PC-3 (cell line): ENCODE measurements around the gene DYDC2. TPM values are rescaled to one million over a fixed set of nuclear protein-coding genes. Genes with fewer than 3 reads are reported as not detected.

Experiments
- ATAC-seq: fragments of 200-7000 bp; cut with Tn5 transposase; 2 replicates; pipeline ENCODE4 v1.9.1; 2020; ENCODE audit warnings: mild to moderate bottlenecking, moderate library complexity
- BruUV-seq: library from RNA; stranded (reverse); fragments of 400-500 nt; replicated peaks from 2 replicates; lab custom pipeline; 2021; lab: Mats Ljungman, UMichigan
- CTCF ChIA-PET: fragments of 300-600 bp; sonication (Branson Sonifier 250); formaldehyde crosslinking; loops from one replicate; lab custom pipeline; 2022; ENCODE audit warnings: antibody characterized with exemption; lab: Charles Lee
- POLR2A ChIA-PET: fragments of 300-600 bp; sonication (Branson Sonifier 250); formaldehyde crosslinking; loops from one replicate; lab custom pipeline; 2022; ENCODE audit warnings: antibody characterized with exemption; ENCODE audit not compliant: unreplicated experiment; lab: Charles Lee
- DNase-seq: peaks from one replicate; pipeline ENCODE4 v3.0.0-alpha.2; 2015
- H2AFZ ChIP-seq: fragments of 300-600 bp; sonication (generic); 2 replicates; pipeline ENCODE4 v1.6.0; 2016; ENCODE audit warnings: antibody characterized with exemption, low read length
- H3F3A ChIP-seq: fragments of 300-600 bp; sonication (generic); one replicate; pipeline ENCODE4 v1.6.0; 2017; ENCODE audit warnings: antibody characterized with exemption, low read length, control low read depth, mild to moderate bottlenecking; ENCODE audit not compliant: unreplicated experiment
- H3K27ac ChIP-seq: fragments of 300-600 bp; sonication (generic); 2 replicates; pipeline ENCODE4 v1.5.1; 2016; ENCODE audit warnings: mild to moderate bottlenecking, low read length
- H3K27me3 ChIP-seq: fragments of 300-600 bp; sonication (generic); 2 replicates; pipeline ENCODE4 v1.6.1; 2016; ENCODE audit warnings: low read length, mixed read lengths
- H3K36me3 ChIP-seq: fragments of 300-600 bp; sonication (generic); 2 replicates; pipeline ENCODE4 v1.6.1; 2016; ENCODE audit warnings: low read depth, mixed run types, low read length, mixed read lengths
- H3K4me1 ChIP-seq: fragments of 300-600 bp; sonication (generic); 2 replicates; pipeline ENCODE4 v1.5.1; 2016; ENCODE audit warnings: low read length; ENCODE audit not compliant: insufficient read depth
- H3K4me2 ChIP-seq: fragments of 300-600 bp; sonication (generic); 2 replicates; pipeline ENCODE4 v1.6.0; 2016; ENCODE audit warnings: low read length
- H3K4me3 ChIP-seq: fragments of 300-600 bp; sonication (generic); 2 replicates; pipeline ENCODE4 v1.5.1; 2016; ENCODE audit warnings: mild to moderate bottlenecking, low read length, mixed read lengths
- H3K79me2 ChIP-seq: fragments of 300-600 bp; sonication (generic); 2 replicates; pipeline ENCODE4 v1.6.1; 2017; ENCODE audit warnings: low read length, mixed read lengths
- H3K9ac ChIP-seq: fragments of 300-600 bp; sonication (generic); 2 replicates; pipeline ENCODE4 v1.6.0; 2016; ENCODE audit warnings: mild to moderate bottlenecking, low read length
- H3K9me2 ChIP-seq: fragments of 300-600 bp; sonication (generic); replicated peaks from 2 replicates; pipeline ENCODE4 v1.6.1; 2016; ENCODE audit warnings: mixed run types, low read length, mixed read lengths
- H3K9me3 ChIP-seq: fragments of 300-600 bp; sonication (generic); 2 replicates; pipeline ENCODE4 v1.6.1; 2016; ENCODE audit warnings: low read length, mixed read lengths
- H4K20me1 ChIP-seq: fragments of 300-600 bp; sonication (generic); 2 replicates; pipeline ENCODE4 v1.6.1; 2016; ENCODE audit warnings: low read length, mixed read lengths
- CTCF ChIP-seq: fragments of 300-600 bp; sonication (generic); conservative IDR thresholded peaks from 2 replicates; pipeline ENCODE4 v1.5.1; 2017; ENCODE audit warnings: antibody characterized with exemption, low read depth, mild to moderate bottlenecking, low read length
- EZH2 ChIP-seq: fragments of 300-600 bp; sonication (generic); IDR thresholded peaks from one replicate; pipeline ENCODE4 v1.6.1; 2017; ENCODE audit warnings: antibody characterized with exemption, mild to moderate bottlenecking, low read length; ENCODE audit not compliant: unreplicated experiment
- EZH2phosphoT487 ChIP-seq: fragments of 300-600 bp; sonication (generic); IDR thresholded peaks from 2 replicates; pipeline ENCODE4 v1.6.1; 2018; ENCODE audit warnings: mild to moderate bottlenecking, antibody characterized with exemption, low read length, borderline replicate concordance
- intact Hi-C: fragments of 100-400 bp; cut with micrococcal nuclease; formaldehyde crosslinking; loops from 2 replicates; pipeline ENCODE4 v1.9.0; 2023
- total RNA-seq: library from RNA; depleted of rRNA; stranded (reverse); fragments of >200 nt; gene quantifications from 2 replicates; pipeline ENCODE4 v1.2.3, GENCODE V29; 2014

Gene DYDC2
- total RNA-seq, 1 experiment from 2014 or later: not detected

GRCh38 chr10:80406204-80406603 lies 49.6 kb downstream of the DYDC2 start:
- no peaks in the 10 kb centered on the region for H3K9me2 ChIP-seq
- H4K20me1 ChIP-seq: no peaks in the 10 kb centered on the region
- no peak overlapping the region for H2AFZ ChIP-seq
- ATAC-seq: no peak
- no peaks in the 10 kb centered on the region for H3K79me2 ChIP-seq
- ChIA-PET POLR2A (no interaction called here), CTCF (no interaction called here)
- H3F3A ChIP-seq: no peaks in the 10 kb centered on the region
- no peaks in the 10 kb centered on the region for H3K4me1 ChIP-seq
- no peak overlapping the region for H3K27ac ChIP-seq
- no peak overlapping the region for H3K4me2 ChIP-seq
- H3K4me3 ChIP-seq: no peak overlapping the region
- no TSS peak for BruUV-seq
- intact Hi-C loops: no loop called here
- no peaks in the 10 kb centered on the region for H3K36me3 ChIP-seq
- no peak overlapping the region for H3K9ac ChIP-seq
- no peak for DNase-seq
- no peaks in the 10 kb centered on the region for H3K27me3 ChIP-seq
- TF ChIP-seq EZH2 (no peak), CTCF (no peak), EZH2phosphoT487 (no peak)
- H3K9me3 ChIP-seq: no peaks in the 10 kb centered on the region

GRCh38 chr10:80407812-80408241 lies 51.2 kb downstream of the DYDC2 start:
- Histone ChIP-seq H3K9me2 (no peaks in the 10 kb centered on the region), H3K9ac (no peak overlapping the region), H3K4me3 (no peak overlapping the region), H3K4me2 (no peak overlapping the region), H3K27ac (no peak overlapping the region), H3K9me3 (no peaks in the 10 kb centered on the region), H4K20me1 (no peaks in the 10 kb centered on the region), H3K4me1 (no peaks in the 10 kb centered on the region), H3K79me2 (no peaks in the 10 kb centered on the region), H3F3A (no peaks in the 10 kb centered on the region), H3K36me3 (no peaks in the 10 kb centered on the region), H2AFZ (no peak overlapping the region), H3K27me3 (no peaks in the 10 kb centered on the region)
- no peak for DNase-seq
- no TSS peak for BruUV-seq
- intact Hi-C loops: no loop called here
- no peak for ATAC-seq
- POLR2A ChIA-PET: no interaction called here
- TF ChIP-seq CTCF: no peak
- no peak for TF ChIP-seq EZH2
- no peak for TF ChIP-seq EZH2phosphoT487
- CTCF ChIA-PET: no interaction called here

GRCh38 chr10:80408242-80409101 lies 51.9 kb downstream of the DYDC2 start, which contains the start of gene PRXL2A:
Gene PRXL2A, plus strand, starts transcription at chr10:80408551. Its CDS starts 11,917 bp downstream, at chr10:80420468.
- DNase-seq (no peak), ATAC-seq (no peak)
- H3K27me3 ChIP-seq: no peaks in the 10 kb centered on the region
- H3K27ac ChIP-seq: no peak within 1 kb of the TSS
- H3F3A ChIP-seq: no peaks in the 10 kb centered on the region
- no peak within 1 kb of the TSS for H2AFZ ChIP-seq
- H3K9me3 ChIP-seq: no peaks in the 10 kb centered on the region
- intact Hi-C loops: no loop called here
- no peak within 1 kb of the TSS for H3K4me2 ChIP-seq
- TF ChIP-seq CTCF (no peak), EZH2 (no peak), EZH2phosphoT487 (no peak)
- no peaks in the 10 kb centered on the region for H4K20me1 ChIP-seq
- no peaks in the 10 kb centered on the region for H3K36me3 ChIP-seq
- BruUV-seq: no TSS peak
- no peaks in the 10 kb centered on the region for H3K4me1 ChIP-seq
- CTCF ChIA-PET: no interaction called here
- no peaks in the 10 kb centered on the region for H3K9me2 ChIP-seq
- POLR2A ChIA-PET: no interaction called here
- no peaks in the 10 kb centered on the region for H3K79me2 ChIP-seq
- no peak within 1 kb of the TSS for H3K4me3 ChIP-seq
- no peak within 1 kb of the TSS for H3K9ac ChIP-seq
